ENCODE data around the gene COL6A1. TPM values are rescaled to one million over a fixed set of nuclear protein-coding genes. Genes with fewer than 3 reads are reported as not detected.
"Not testable (repeated sequence)": the region's sequence is repeated elsewhere in the genome, so short reads cannot be mapped to it uniquely, and the experiment has no call there.

Gene COL6A1
- total RNA-seq, 2 donors from 2014 or later, result 814 to 1,189 TPM

GRCh38 chr21:46004168-46004861 is 22.7 kb downstream of the COL6A1 start:
- no peak for TF ChIP-seq CTCF (IDR thresholded peaks at IDR 0.05)
- peak overlapping the region in 1 of 2 donors; percentile 19 for H3K27ac ChIP-seq
- no peaks in the 10 kb centered on the region for H3K27me3 ChIP-seq (replicated peaks; ENCODE audit: insufficient read depth)
- DNase-seq (ENCODE audit: low spot score), result no peak
- no peaks in the 10 kb centered on the region for H3K9me3 ChIP-seq
- no peaks in the 10 kb centered on the region for H3K4me1 ChIP-seq (ENCODE audit: control insufficient read depth in 1 of 2, low read depth in 2 of 2)
- no peak for ATAC-seq (ENCODE audit: insufficient number of reproducible peaks, low FRiP score, low read depth)
- H3K36me3 ChIP-seq, result peaks cover 37% of the 10 kb centered on the region
- H3K4me3 ChIP-seq, result no peak overlapping the region

- H3K4me3 ChIP-seq, result no peak overlapping the region
- H3K27me3 ChIP-seq (replicated peaks; ENCODE audit: insufficient read depth), result no peaks in the 10 kb centered on the region
- ATAC-seq (ENCODE audit: insufficient number of reproducible peaks, low FRiP score, low read depth) (no peak), DNase-seq (ENCODE audit: low spot score) (no peak)
- no peaks in the 10 kb centered on the region for H3K9me3 ChIP-seq
- no peaks in the 10 kb centered on the region for H3K4me1 ChIP-seq (ENCODE audit: control insufficient read depth in 1 of 2, low read depth in 2 of 2)
- H3K27ac ChIP-seq, result no peak overlapping the region
- H3K36me3 ChIP-seq, result peaks cover 33% of the 10 kb centered on the region
- no peak for TF ChIP-seq CTCF (IDR thresholded peaks at IDR 0.05)
Observed at GRCh38 chr21:46005081-46005480, 23.5 kb downstream of the COL6A1 start.

- Histone ChIP-seq H3K27ac (no peak overlapping the region), H3K4me1 (ENCODE audit: control insufficient read depth in 1 of 2, low read depth in 2 of 2) (no peaks in the 10 kb centered on the region), H3K4me3 (no peak overlapping the region), H3K9me3 (no peaks in the 10 kb centered on the region), H3K27me3 (replicated peaks; ENCODE audit: insufficient read depth) (no peaks in the 10 kb centered on the region), H3K36me3 (peaks cover 31% of the 10 kb centered on the region)
- no peak for ATAC-seq (ENCODE audit: insufficient number of reproducible peaks, low FRiP score, low read depth)
- TF ChIP-seq CTCF (IDR thresholded peaks at IDR 0.05), result no peak
- no peak for DNase-seq (ENCODE audit: low spot score)
Observed at GRCh38 chr21:46005481-46005881, 23.9 kb downstream of the COL6A1 start.

- H3K36me3 ChIP-seq, result peaks cover 27% of the 10 kb centered on the region
Observed at GRCh38 chr21:46005894-46006546, 24.4 kb downstream of the COL6A1 start.

GRCh38 chr21:46006547-46007491 is 25.2 kb downstream of the COL6A1 start:
- Histone ChIP-seq H3K4me1 (ENCODE audit: control insufficient read depth in 1 of 2, low read depth in 2 of 2) (no peaks in the 10 kb centered on the region), H3K4me3 (no peak overlapping the region), H3K36me3 (peaks cover 21% of the 10 kb centered on the region), H3K9me3 (no peaks in the 10 kb centered on the region), H3K27me3 (replicated peaks; ENCODE audit: insufficient read depth) (no peaks in the 10 kb centered on the region), H3K27ac (no peak overlapping the region)
- no peak for TF ChIP-seq CTCF (IDR thresholded peaks at IDR 0.05)
- ATAC-seq (ENCODE audit: insufficient number of reproducible peaks, low FRiP score, low read depth), result no peak
- DNase-seq (ENCODE audit: low spot score), result no peak

More at GRCh38 chr21:46005894-46006546, 24.4 kb downstream of the COL6A1 start:
- H3K9me3 ChIP-seq; DNase-seq (ENCODE audit: low spot score); H3K4me1 ChIP-seq (ENCODE audit: control insufficient read depth in 1 of 2, low read depth in 2 of 2); ATAC-seq (ENCODE audit: insufficient number of reproducible peaks, low FRiP score, low read depth); H3K4me3 ChIP-seq; H3K27ac ChIP-seq; H3K27me3 ChIP-seq (replicated peaks; ENCODE audit: insufficient read depth): not testable (repeated sequence)

Measured in thoracic aorta (tissue), 2 donors.